A549 (cell line): Measurements from ENCODE around the gene FRMD6. TPM values are rescaled to one million over a fixed set of nuclear protein-coding genes. Genes with fewer than 3 reads are reported as not detected.

Experiments
- ATAC-seq, 2 experiments: fragments of 200-7000 bp in 1 of 2; fragments of >200 bp in 1 of 2; cut with Nextera tagmentation in 1 of 2; cut with Tn5 transposase in 1 of 2; 3 replicates each; pipeline versions ENCODE4 v1.8.0 to v1.9.1; 2018 to 2020; ENCODE audit warnings: mild to moderate bottlenecking in 1 of 2, moderate library complexity in 1 of 2
- CTCF ChIA-PET: fragments of 300-600 bp; sonication (Branson Sonifier 250); formaldehyde crosslinking; extraction: SDS; loops from one replicate; lab custom pipeline; 2021; ENCODE audit warnings: antibody characterized with exemption, inconsistent platforms; lab: Yijun Ruan, JAX
- POLR2A ChIA-PET: fragments of 350-600 bp; formaldehyde crosslinking; extraction: SDS; loops from one replicate; lab custom pipeline; 2021; ENCODE audit warnings: antibody characterized with exemption, inconsistent platforms; lab: Yijun Ruan, JAX
- DNase-seq, 2 experiments: peaks; one replicate each; pipeline versions ENCODE4 v3.0.0 to v3.0.0-alpha.2; 2011 to 2016; ENCODE audit warnings: low read depth in 1 of 2, low spot score in 1 of 2
- FAIRE-seq: peaks from 2 replicates; lab custom pipeline; 2011; peaks lifted over from hg19 to GRCh38; lab: Jason Lieb, UNC
- H3K27ac ChIP-seq, 2 experiments: fragments of >200 bp; sonication (Bioruptor Twin); formaldehyde crosslinking; 3 replicates each; pipeline ENCODE4 v1.5.1; 2016 to 2017
- H3K4me1 ChIP-seq: fragments of >200 bp; sonication (Bioruptor Twin); formaldehyde crosslinking; 3 replicates; pipeline ENCODE4 v1.6.1; 2016
- H3K4me2 ChIP-seq: fragments of >200 bp; sonication (Bioruptor Twin); formaldehyde crosslinking; 3 replicates; pipeline ENCODE4 v1.6.1; 2016
- H3K4me3 ChIP-seq: fragments of >200 bp; sonication (Bioruptor Twin); formaldehyde crosslinking; 3 replicates; pipeline ENCODE4 v1.5.1; 2016
- H3K9me3 ChIP-seq: fragments of >200 bp; sonication (Bioruptor Twin); formaldehyde crosslinking; 3 replicates; pipeline ENCODE4 v1.6.1; 2016
- BCL3 ChIP-seq: fragments of >200 bp; sonication (Bioruptor Twin); formaldehyde crosslinking; IDR thresholded peaks from 3 replicates; pipeline ENCODE4 v1.6.1; 2016
- BHLHE40 ChIP-seq: IDR thresholded peaks from 2 replicates; pipeline ENCODE4 v1.6.1; 2012; ENCODE audit warnings: low read depth, low read length, inconsistent platforms
- CBX2 ChIP-seq: fragments of 200-600 bp; sonication (generic); IDR thresholded peaks from 2 replicates; pipeline ENCODE4 v1.6.1; 2016; ENCODE audit warnings: low read depth, mild to moderate bottlenecking, borderline replicate concordance
- CHD2 ChIP-seq: fragments of 150-350 bp; IDR thresholded peaks from 2 replicates; pipeline ENCODE4 v1.6.1; 2014; ENCODE audit warnings: low read length; ENCODE audit not compliant: partially characterized antibody
- EP300 ChIP-seq, 2 experiments: fragments of >200 bp; sonication (Bioruptor Twin); formaldehyde crosslinking; IDR thresholded peaks; 2 replicates in 1 of 2; 3 replicates in 1 of 2; pipeline ENCODE4 v1.6.1; 2016 to 2017
- ESRRA ChIP-seq: fragments of 150-350 bp; IDR thresholded peaks from 2 replicates; pipeline ENCODE4 v1.6.1; 2014; ENCODE audit warnings: mild to moderate bottlenecking, low read length, borderline replicate concordance
- FOXS1 ChIP-seq: fragments of 250-450 bp; sonication (Bioruptor Pico); IDR thresholded peaks from 2 replicates; pipeline ENCODE4 v1.5.0; 2020; ENCODE audit warnings: mild to moderate bottlenecking, moderate library complexity
- GATA3 ChIP-seq: IDR thresholded peaks from 2 replicates; pipeline ENCODE4 v1.6.1; 2012; ENCODE audit warnings: borderline replicate concordance
- HES2 ChIP-seq: fragments of >200 bp; sonication (Bioruptor Twin); formaldehyde crosslinking; IDR thresholded peaks from 2 replicates; pipeline ENCODE4 v1.6.1; 2016
- HEYL ChIP-seq: fragments of 250-450 bp; sonication (Bioruptor Pico); IDR thresholded peaks from 2 replicates; pipeline ENCODE4 v1.8.0; 2021; ENCODE audit warnings: mild to moderate bottlenecking, moderate library complexity
- HOXA7 ChIP-seq: fragments of 250-450 bp; sonication (Bioruptor Pico); IDR thresholded peaks from 2 replicates; pipeline ENCODE4 v1.5.0; 2020; ENCODE audit warnings: mild to moderate bottlenecking, moderate library complexity
- HOXB13 ChIP-seq: fragments of 250-450 bp; sonication (Bioruptor Pico); IDR thresholded peaks from 2 replicates; pipeline ENCODE4 v1.5.0; 2020; ENCODE audit warnings: low read depth, mild to moderate bottlenecking, moderate library complexity
- MAFK ChIP-seq: fragments of 450-650 bp; IDR thresholded peaks from 2 replicates; pipeline ENCODE4 v1.6.1; 2014; ENCODE audit not compliant: partially characterized antibody
- MAX ChIP-seq: IDR thresholded peaks from 2 replicates; pipeline ENCODE4 v1.6.1; 2012
- MAZ ChIP-seq: fragments of 150-350 bp; IDR thresholded peaks from 2 replicates; pipeline ENCODE4 v1.6.1; 2014; ENCODE audit warnings: antibody characterized with exemption, low read depth, low read length, borderline replicate concordance
- NFE2L2 ChIP-seq: fragments of 150-350 bp; conservative IDR thresholded peaks from 2 replicates; pipeline ENCODE4 v1.6.1; 2014; ENCODE audit warnings: low read length
- NPAS2 ChIP-seq: fragments of 250-450 bp; sonication (Bioruptor Pico); IDR thresholded peaks from 2 replicates; pipeline ENCODE4 v1.8.0; 2022; ENCODE audit warnings: mild to moderate bottlenecking, moderate library complexity, borderline replicate concordance
- NR3C1 ChIP-seq: fragments of >200 bp; sonication (Bioruptor Twin); formaldehyde crosslinking; IDR thresholded peaks from 3 replicates; pipeline ENCODE4 v1.6.1; 2017
- POLR2A ChIP-seq: IDR thresholded peaks from 2 replicates; pipeline ENCODE4 v1.6.1; 2012; ENCODE audit warnings: mild to moderate bottlenecking, low read length
- POLR2AphosphoS2 ChIP-seq: conservative IDR thresholded peaks from 2 replicates; pipeline ENCODE4 v1.6.1; 2012; ENCODE audit warnings: low read length, improper control_type of control experiment, inconsistent platforms
- RAD21 ChIP-seq, 2 experiments: fragments of >200 bp in 1 of 2; sonication (Bioruptor Twin) in 1 of 2; formaldehyde crosslinking in 1 of 2; IDR thresholded peaks in 1 of 2; conservative IDR thresholded peaks in 1 of 2; 2 replicates in 1 of 2; 3 replicates in 1 of 2; pipeline ENCODE4 v1.6.1; 2012 to 2018; ENCODE audit warnings: inconsistent platforms in 1 of 2
- RARB ChIP-seq: fragments of 250-450 bp; sonication (Bioruptor Pico); IDR thresholded peaks from 2 replicates; pipeline ENCODE4 v1.8.0; 2021; ENCODE audit warnings: mild to moderate bottlenecking, moderate library complexity
- RFX5 ChIP-seq: fragments of 450-650 bp; IDR thresholded peaks from 2 replicates; pipeline ENCODE4 v1.7.1; 2014; ENCODE audit warnings: antibody characterized with exemption, mild to moderate bottlenecking, moderate library complexity
- RNF2 ChIP-seq: fragments of 200-600 bp; sonication (generic); IDR thresholded peaks from 2 replicates; pipeline ENCODE4 v1.6.1; 2016; ENCODE audit warnings: low read depth, mild to moderate bottlenecking, antibody characterized with exemption, moderate library complexity, borderline replicate concordance
- SREBF2 ChIP-seq: fragments of 450-650 bp; IDR thresholded peaks from 2 replicates; pipeline ENCODE4 v1.6.1; 2014; ENCODE audit warnings: mild to moderate bottlenecking, moderate library complexity
- TFCP2L1 ChIP-seq: fragments of 250-450 bp; sonication (Bioruptor Pico); IDR thresholded peaks from 2 replicates; pipeline ENCODE4 v1.5.0; 2021; ENCODE audit warnings: mild to moderate bottlenecking
- TP53 ChIP-seq: fragments of 250-450 bp; sonication (Bioruptor Pico); IDR thresholded peaks from 2 replicates; pipeline ENCODE4 v1.5.0; 2021; ENCODE audit warnings: mild to moderate bottlenecking, moderate library complexity
- WGBS: methylation state at CpG from one replicate; pipeline ENCODE4 v1.1.6; 2017; ENCODE audit errors: missing lambda C conversion rate; 5-methylcytosine and 5-hydroxymethylcytosine counted together
- polyA plus RNA-seq, 4 experiments: library from polyadenylated mRNA; depleted of rRNA in 3 of 4; stranded (reverse); fragments of >200 nt; fragmentation: RNase III in 1 of 4; extraction: RNeasy Plus Mini Kit Qiagen cat#74134 plus additional on column Dnase treatment in 1 of 4; gene quantifications; 2 replicates in 3 of 4; 3 replicates in 1 of 4; pipeline ENCODE4 v1.2.3, GENCODE V29; 2011 to 2017

The FRMD6 gene
- polyA plus RNA-seq, 2 of the 4 experiments (the other 2 are of a cell fraction): 18.8 to 23.1 TPM

- TF ChIP-seq ESRRA (no peak), POLR2AphosphoS2 (no peak), SREBF2 (no peak), EP300 (IDR thresholded peaks at IDR 0.05) (no peak), NPAS2 (CRISPR knock-in tag) (no peak), POLR2A (no peak), HOXB13 (CRISPR knock-in tag) (no peak), BCL3 (no peak), MAZ (no peak), NR3C1 (no peak), TP53 (CRISPR knock-in tag) (no peak), FOXS1 (no peak)
These were observed 75.8 kb downstream of the FRMD6 start (continued) for GRCh38 chr14:51727526-51727925.

GRCh38 chr14:51730098-51730497 lies 78.4 kb downstream of the FRMD6 start:
- no peak overlapping the region for H3K4me3 ChIP-seq
- H3K4me1 ChIP-seq: no peaks in the 10 kb centered on the region
- ChIA-PET CTCF (interaction anchor here (1.0 to 1.8 kb wide), 2 partner anchors 9 to 77 kb away, joined by 3 to 4 read pairs; no protein-coding TSS in a partner anchor), POLR2A (no interaction called here)
- no peak for FAIRE-seq
- 88% methylated on average over 1 of the region's 1 CpG for WGBS
- no peak overlapping the region for H3K27ac ChIP-seq
- H3K4me2 ChIP-seq: no peak overlapping the region
- DNase-seq: no peak
- H3K9me3 ChIP-seq: no peaks in the 10 kb centered on the region
- TF ChIP-seq RFX5 (no peak), POLR2A (no peak), RNF2 (no peak), HEYL (CRISPR knock-in tag) (no peak), TFCP2L1 (CRISPR knock-in tag) (no peak), RAD21 (conservative IDR thresholded peaks at IDR 0.05 in 1 of 2, IDR thresholded peaks at IDR 0.05 in 1 of 2) (no peak), CBX2 (no peak), GATA3 (no peak), RARB (CRISPR knock-in tag) (no peak), NFE2L2 (no peak), HES2 (no peak), MAFK (no peak), HOXA7 (no peak), ESRRA (no peak), MAX (no peak), BCL3 (no peak)
- no peak for ATAC-seq

GRCh38 chr14:51730684-51731083 lies 79.0 kb downstream of the FRMD6 start:
- WGBS: 92% methylated on average over 2 of the region's 2 CpGs
- H3K4me3 ChIP-seq: no peak overlapping the region
- no peaks in the 10 kb centered on the region for H3K9me3 ChIP-seq
- ATAC-seq (no peak), FAIRE-seq (no peak), DNase-seq (no peak)
- no peak for TF ChIP-seq CHD2
- no peak for TF ChIP-seq BHLHE40
- no peaks in the 10 kb centered on the region for H3K4me1 ChIP-seq
- no peak overlapping the region for H3K4me2 ChIP-seq
- no peak overlapping the region for H3K27ac ChIP-seq
- ChIA-PET CTCF (interaction anchor here (0.7 to 1.8 kb wide), 3 partner anchors 9 to 78 kb away, joined by 3 to 4 read pairs (median 3); no protein-coding TSS in a partner anchor), POLR2A (no interaction called here)
